HepG2 (cell line): ENCODE data around the gene PARP16. TPM values are rescaled to one million over a fixed set of nuclear protein-coding genes. Genes with fewer than 3 reads are reported as not detected.

ENCODE experiments used
- CREB1 ChIP-seq, 2 experiments: fragments of 450-650 bp in 1 of 2; IDR thresholded peaks; 2 replicates each; pipeline ENCODE4 v1.6.1; 2016 to 2017; ENCODE audit warnings: control low read depth in 1 of 2, mild to moderate bottlenecking in 1 of 2, missing compliant biosample characterization in 1 of 2, missing genetic modification characterization in 1 of 2
- DZIP1 ChIP-seq: sonication (generic); formaldehyde crosslinking; IDR thresholded peaks from 2 replicates; pipeline ENCODE4 v1.5.0; 2020; ENCODE audit warnings: mild to moderate bottlenecking, missing genetic modification reagents
- FOXP4 ChIP-seq: sonication (generic); formaldehyde crosslinking; IDR thresholded peaks from 2 replicates; pipeline ENCODE4 v1.4.0; 2020; ENCODE audit warnings: missing genetic modification reagents
- HDAC2 ChIP-seq: sonication (generic); formaldehyde crosslinking; IDR thresholded peaks from 2 replicates; pipeline ENCODE4 v1.4.0; 2020; ENCODE audit warnings: missing genetic modification reagents
- HNRNPLL ChIP-seq: fragments of 200-400 bp; formaldehyde crosslinking; IDR thresholded peaks from 2 replicates; pipeline ENCODE4 v1.6.1; 2017; ENCODE audit warnings: mild to moderate bottlenecking, low read depth, low read length; ENCODE audit not compliant: poor library complexity, severe bottlenecking
- IRF1 ChIP-seq: sonication (generic); formaldehyde crosslinking; IDR thresholded peaks from 2 replicates; pipeline ENCODE4 v1.4.0; 2020; ENCODE audit warnings: low read depth, mild to moderate bottlenecking, missing genetic modification reagents
- PHB2 ChIP-seq: fragments of 450-650 bp; IDR thresholded peaks from 2 replicates; pipeline ENCODE4 v1.6.1; 2018; ENCODE audit not compliant: partially characterized antibody
- PRDM4 ChIP-seq: sonication (generic); formaldehyde crosslinking; IDR thresholded peaks from 2 replicates; pipeline ENCODE4 v1.9.0; 2021; ENCODE audit warnings: missing genetic modification reagents, borderline replicate concordance
- SMC3 ChIP-seq: IDR thresholded peaks from 2 replicates; pipeline ENCODE4 v1.6.1; 2011; ENCODE audit warnings: low read length, improper control_type of control experiment
- STAT5B ChIP-seq: sonication (generic); formaldehyde crosslinking; IDR thresholded peaks from 2 replicates; pipeline ENCODE4 v1.4.0; 2020; ENCODE audit warnings: missing genetic modification reagents
- ZFX ChIP-seq: sonication (generic); formaldehyde crosslinking; IDR thresholded peaks from 2 replicates; pipeline ENCODE4 v1.4.0; 2020; ENCODE audit warnings: mild to moderate bottlenecking, low read depth, missing genetic modification reagents, moderate library complexity
- ZFYVE20 ChIP-seq: sonication (generic); formaldehyde crosslinking; IDR thresholded peaks from 2 replicates; pipeline ENCODE4 v1.8.0; 2023; ENCODE audit warnings: low read depth, mild to moderate bottlenecking, moderate library complexity, missing genetic modification reagents, borderline replicate concordance
- ZNF260 ChIP-seq: sonication (generic); formaldehyde crosslinking; IDR thresholded peaks from 2 replicates; pipeline ENCODE4 v1.4.0; 2020; ENCODE audit warnings: missing genetic modification reagents, low read depth, mild to moderate bottlenecking, borderline replicate concordance
- ZNF543 ChIP-seq: sonication (generic); formaldehyde crosslinking; IDR thresholded peaks from 2 replicates; pipeline ENCODE4 v1.4.0; 2020; ENCODE audit warnings: mild to moderate bottlenecking, missing genetic modification reagents
- ZNF552 ChIP-seq: sonication (generic); formaldehyde crosslinking; IDR thresholded peaks from 2 replicates; pipeline ENCODE4 v1.9.0; 2022; ENCODE audit warnings: missing genetic modification reagents, mild to moderate bottlenecking, borderline replicate concordance
- ZNF576 ChIP-seq: sonication (generic); formaldehyde crosslinking; IDR thresholded peaks from 2 replicates; pipeline ENCODE4 v1.4.0; 2020; ENCODE audit warnings: mild to moderate bottlenecking, missing genetic modification reagents
- ZNF720 ChIP-seq: sonication (generic); formaldehyde crosslinking; IDR thresholded peaks from 2 replicates; pipeline ENCODE4 v1.4.0; 2020; ENCODE audit warnings: missing genetic modification reagents
- ZNF747 ChIP-seq: sonication (generic); formaldehyde crosslinking; IDR thresholded peaks from 2 replicates; pipeline ENCODE4 v1.8.1; 2023; ENCODE audit warnings: missing genetic modification reagents, mild to moderate bottlenecking, borderline replicate concordance
- polyA plus RNA-seq, 8 experiments: library from polyadenylated mRNA; depleted of rRNA in 3 of 8; stranded (reverse) in 7 of 8; unstranded in 1 of 8; fragments of >200 nt; fragmentation: Illumina TruSeq in 4 of 8; extraction: Trizol in 4 of 8; gene quantifications; 2 replicates each; pipeline versions ENCODE4 v1.2.1 to v1.2.3, GENCODE V29; 2011 to 2016; ENCODE audit warnings: low read depth in 4 of 8, missing spikeins in 1 of 8, mixed read lengths in 1 of 8; ENCODE audit not compliant: insufficient read depth in 1 of 8
- total RNA-seq, 5 experiments: library from RNA; depleted of rRNA; stranded (reverse); fragments of >200 nt; fragmentation: Illumina TruSeq; extraction: Trizol; gene quantifications; 2 replicates each; pipeline ENCODE4 v1.2.3, GENCODE V29; 2016; ENCODE audit warnings: low read depth in 1 of 5

The PARP16 gene
- total and polyA plus RNA-seq, 2 of the 13 experiments (the other 11 are each of a cell fraction or from before 2014, with no cell fraction given): 6.8 to 7.6 TPM

GRCh38 chr15:65304381-65305149 lies 17.9 kb upstream of the PARP16 start, which contains the start of gene RNU5B-1 (continued):
- no peak for TF ChIP-seq IRF1 (CRISPR knock-in tag)
- TF ChIP-seq ZNF260 (CRISPR knock-in tag): no peak
- peak; percentile 86 for TF ChIP-seq ZNF543 (CRISPR knock-in tag)
- TF ChIP-seq HNRNPLL: no peak
- TF ChIP-seq FOXP4 (CRISPR knock-in tag): peak; percentile 61
- no peak for TF ChIP-seq PRDM4 (CRISPR knock-in tag)
- peak; percentile 24; the same call in 1 of the 2 replicates for TF ChIP-seq ZFX
- TF ChIP-seq ZNF747 (CRISPR knock-in tag): no peak
- TF ChIP-seq ZFYVE20 (CRISPR knock-in tag): no peak
- no peak for TF ChIP-seq ZNF576 (CRISPR knock-in tag)
- no peak for TF ChIP-seq CREB1 (IDR thresholded peaks at IDR 0.05)
- peak; percentile 77 for TF ChIP-seq CREB1 (CRISPR knock-in tag; IDR thresholded peaks at IDR 0.05)
- peak; percentile 93 for TF ChIP-seq STAT5B
- no peak for TF ChIP-seq PHB2
- 0 out of 2 replicates have a peak, but pooled peaks have one; percentile 13 for TF ChIP-seq HDAC2 (CRISPR knock-in tag)
- TF ChIP-seq DZIP1 (CRISPR knock-in tag): no peak
- no peak for TF ChIP-seq SMC3
- TF ChIP-seq ZNF552: no peak
- no peak for TF ChIP-seq ZNF720 (CRISPR knock-in tag)
